Upper lobe of right lung (tissue), 1 donor: ENCODE measurements around the gene ALK. TPM values are rescaled to one million over a fixed set of nuclear protein-coding genes. Genes with fewer than 3 reads are reported as not detected.

ENCODE experiments used
- ATAC-seq: fragments of 200-7000 bp; cut with Tn5 transposase; one replicate; pipeline ENCODE4 v1.9.1; 2020; ENCODE audit warnings: mild to moderate bottlenecking, moderate library complexity
- DNase-seq: peaks from one replicate; pipeline ENCODE4 v3.0.0-alpha.2; 2020
- H3K27ac ChIP-seq: fragments of 200-600 bp; one replicate; pipeline ENCODE4 v1.8.0; 2022
- H3K27me3 ChIP-seq: fragments of 200-600 bp; one replicate; pipeline ENCODE4 v1.8.0; 2022; ENCODE audit warnings: mild to moderate bottlenecking
- H3K36me3 ChIP-seq: fragments of 200-600 bp; one replicate; pipeline ENCODE4 v1.8.0; 2022
- H3K4me1 ChIP-seq: fragments of 200-600 bp; one replicate; pipeline ENCODE4 v1.8.0; 2022
- H3K4me3 ChIP-seq: fragments of 200-600 bp; one replicate; pipeline ENCODE4 v1.8.0; 2022; ENCODE audit warnings: mild to moderate bottlenecking
- H3K9me3 ChIP-seq: fragments of 200-600 bp; one replicate; pipeline ENCODE4 v1.8.0; 2022
- CTCF ChIP-seq: fragments of 200-600 bp; IDR thresholded peaks from one replicate; pipeline ENCODE4 v1.8.0; 2022; ENCODE audit warnings: antibody characterized with exemption
- intact Hi-C: fragments of 100-400 bp; cut with DNase I; formaldehyde crosslinking; loops from one replicate; pipeline ENCODE4 v1.11.0; 2022
- total RNA-seq: library from RNA; stranded (reverse); fragmentation: NEBNext Ultra II Directional; extraction: Animal tissue kit (Norgen Biotek cat#: 25700); gene quantifications from one replicate; pipeline ENCODE4 v1.2.1, GENCODE V29; 2021
- donor health status: DM: no; HTN: yes; CAD: no; lungs with severe emphysema.

ALK gene
- total RNA-seq, 1 donor from 2014 or later, result not detected

GRCh38 chr2:29580223-29580622, 341.2 kb downstream of the ALK start:
- Histone ChIP-seq H3K36me3 (no peaks in the 10 kb centered on the region), H3K4me1 (no peaks in the 10 kb centered on the region), H3K9me3 (no peaks in the 10 kb centered on the region), H3K27me3 (no peaks in the 10 kb centered on the region), H3K4me3 (no peak overlapping the region), H3K27ac (no peak overlapping the region)
- no peak for TF ChIP-seq CTCF
- ATAC-seq (no peak), DNase-seq (no peak)
- intact Hi-C loops, result no loop called here

- H3K9me3 ChIP-seq, result no peaks in the 10 kb centered on the region
- no peaks in the 10 kb centered on the region for H3K4me1 ChIP-seq
- no peak for TF ChIP-seq CTCF
- no peak overlapping the region for H3K4me3 ChIP-seq
- ATAC-seq (no peak), DNase-seq (no peak)
- H3K36me3 ChIP-seq, result no peaks in the 10 kb centered on the region
- no peaks in the 10 kb centered on the region for H3K27me3 ChIP-seq
- no peak overlapping the region for H3K27ac ChIP-seq
- intact Hi-C loops, result no loop called here
Measured at GRCh38 chr2:29579495-29580169, 341.8 kb downstream of the ALK start.

GRCh38 chr2:29578084-29578598, 343.2 kb downstream of the ALK start:
- Histone ChIP-seq H3K4me3 (no peak overlapping the region), H3K4me1 (no peaks in the 10 kb centered on the region), H3K36me3 (no peaks in the 10 kb centered on the region), H3K27me3 (no peaks in the 10 kb centered on the region), H3K9me3 (no peaks in the 10 kb centered on the region), H3K27ac (no peak overlapping the region)
- ATAC-seq (no peak), DNase-seq (no peak)
- no peak for TF ChIP-seq CTCF
- intact Hi-C loops, result no loop called here

- Histone ChIP-seq H3K27me3 (no peaks in the 10 kb centered on the region), H3K4me3 (no peak overlapping the region), H3K27ac (no peak overlapping the region), H3K36me3 (no peaks in the 10 kb centered on the region), H3K4me1 (no peaks in the 10 kb centered on the region), H3K9me3 (no peaks in the 10 kb centered on the region)
- DNase-seq, result no peak
- TF ChIP-seq CTCF, result no peak
- no peak for ATAC-seq
- intact Hi-C loops, result no loop called here
Measured at GRCh38 chr2:29576231-29576630, 345.2 kb downstream of the ALK start.

- ATAC-seq (no peak), DNase-seq (no peak)
- no peak overlapping the region for H3K4me3 ChIP-seq
- no peak overlapping the region for H3K27ac ChIP-seq
- H3K9me3 ChIP-seq, result no peaks in the 10 kb centered on the region
- intact Hi-C loops, result no loop called here
- no peaks in the 10 kb centered on the region for H3K36me3 ChIP-seq
- no peak for TF ChIP-seq CTCF
- H3K27me3 ChIP-seq, result no peaks in the 10 kb centered on the region
- H3K4me1 ChIP-seq, result no peaks in the 10 kb centered on the region
Measured at GRCh38 chr2:29575370-29575890, 346.0 kb downstream of the ALK start.
